Measurements from ENCODE around the gene ITGA8.
"Not testable (repeated sequence)": the region's sequence is repeated elsewhere in the genome, so short reads cannot be mapped to it uniquely, and the experiment has no call there.

DNA sequence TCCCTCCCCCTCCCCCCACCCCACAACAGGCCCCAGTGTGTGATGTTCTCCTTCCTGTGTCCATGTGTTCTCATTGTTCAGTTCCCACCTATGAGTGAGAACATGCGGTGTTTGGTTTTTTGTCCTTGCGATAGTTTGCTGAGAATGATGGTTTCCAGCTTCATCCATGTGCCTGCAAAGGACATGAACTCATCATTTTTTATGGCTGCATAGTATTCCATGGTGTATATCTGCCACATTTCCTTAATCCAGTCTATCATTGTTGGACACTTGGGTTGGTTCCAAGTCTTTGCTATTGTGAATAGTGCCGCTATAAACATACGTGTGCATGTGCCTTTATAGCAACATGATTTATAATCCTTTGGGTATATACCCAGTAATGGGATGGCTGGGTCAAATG is 41.5 kb upstream of the ITGA8 start:
- TF ChIP-seq, protein P1, sequence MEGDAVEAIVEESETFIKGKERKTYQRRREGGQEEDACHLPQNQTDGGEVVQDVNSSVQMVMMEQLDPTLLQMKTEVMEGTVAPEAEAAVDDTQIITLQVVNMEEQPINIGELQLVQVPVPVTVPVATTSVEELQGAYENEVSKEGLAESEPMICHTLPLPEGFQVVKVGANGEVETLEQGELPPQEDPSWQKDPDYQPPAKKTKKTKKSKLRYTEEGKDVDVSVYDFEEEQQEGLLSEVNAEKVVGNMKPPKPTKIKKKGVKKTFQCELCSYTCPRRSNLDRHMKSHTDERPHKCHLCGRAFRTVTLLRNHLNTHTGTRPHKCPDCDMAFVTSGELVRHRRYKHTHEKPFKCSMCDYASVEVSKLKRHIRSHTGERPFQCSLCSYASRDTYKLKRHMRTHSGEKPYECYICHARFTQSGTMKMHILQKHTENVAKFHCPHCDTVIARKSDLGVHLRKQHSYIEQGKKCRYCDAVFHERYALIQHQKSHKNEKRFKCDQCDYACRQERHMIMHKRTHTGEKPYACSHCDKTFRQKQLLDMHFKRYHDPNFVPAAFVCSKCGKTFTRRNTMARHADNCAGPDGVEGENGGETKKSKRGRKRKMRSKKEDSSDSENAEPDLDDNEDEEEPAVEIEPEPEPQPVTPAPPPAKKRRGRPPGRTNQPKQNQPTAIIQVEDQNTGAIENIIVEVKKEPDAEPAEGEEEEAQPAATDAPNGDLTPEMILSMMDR (IDR thresholded peaks at IDR 0.05), result not testable (repeated sequence)
- not testable (repeated sequence) for TF ChIP-seq POLR2A (IDR thresholded peaks at IDR 0.05)

Data from ovary (tissue), 3 donors.